Central memory CD4-positive, alpha-beta T cell (primary cell): Measurements from ENCODE around the gene OR52E4.

Experiments used
- DNase-seq: peaks from one replicate; pipeline ENCODE4 v3.0.0; 2022
- total RNA-seq, 3 experiments: gene quantifications; one replicate each; lab custom pipeline; 2026; lab: John Stamatoyannopoulos, UW

OR52E4 gene
- total RNA-seq = 0 reads per million in 3 experiments

DNA sequence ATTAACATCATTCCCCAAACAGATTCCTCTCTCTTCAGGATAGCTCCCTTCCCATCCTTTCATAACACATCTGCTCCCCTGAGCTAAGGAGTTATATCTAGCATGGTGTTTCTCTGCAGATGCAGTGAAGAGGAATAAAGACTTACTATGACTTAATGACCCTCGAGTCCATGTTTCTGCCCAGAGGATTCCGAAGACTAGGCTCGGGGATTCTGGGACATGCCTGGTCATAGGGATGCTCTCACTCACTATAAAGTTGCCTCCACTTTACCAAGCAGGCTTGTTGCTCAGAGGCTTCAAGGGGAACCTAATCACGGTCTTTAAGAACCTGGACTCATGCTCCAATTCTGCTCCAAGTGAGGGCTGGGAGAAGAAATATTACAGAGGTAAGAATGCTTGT is at the start of gene OR52E4:
Gene OR52E4, plus strand, starts transcription at position 301 of the 400 bp plus-strand sequence. CDS start 3,664 bp downstream, outside the sequence.
- DNase-seq = no peak

DNA sequence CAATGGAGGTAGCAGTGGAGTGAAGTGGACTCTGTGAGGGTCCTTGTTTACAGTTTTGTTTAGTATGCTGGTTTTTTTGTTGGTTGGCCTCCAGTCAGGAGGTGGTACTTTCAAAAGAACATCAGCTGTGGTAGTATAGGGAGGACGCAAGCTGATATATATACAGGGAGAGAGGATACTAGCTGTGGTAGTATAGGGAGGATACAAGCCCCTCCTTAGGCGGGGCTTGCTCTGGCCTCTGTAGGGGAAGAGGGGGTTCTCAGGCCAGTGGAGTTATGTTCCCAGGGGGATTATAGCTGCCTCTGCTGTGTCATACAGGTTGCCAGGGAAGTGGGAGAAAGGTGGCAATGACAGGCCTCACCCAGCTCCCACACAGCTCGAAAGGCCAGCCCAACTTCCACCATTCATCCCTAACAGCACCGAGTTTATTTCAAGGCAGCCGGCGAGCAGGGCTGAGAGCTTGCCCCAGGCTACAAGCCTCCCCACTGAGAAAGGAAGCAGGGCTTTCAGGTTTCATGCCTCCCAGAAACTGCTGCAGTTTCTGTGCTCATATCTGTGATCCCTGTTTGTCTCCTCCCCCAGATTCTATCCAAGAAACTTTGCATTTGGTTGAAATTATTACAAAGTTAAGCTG is 49.1 kb upstream of the OR52E4 start:
- no peak for DNase-seq

DNA sequence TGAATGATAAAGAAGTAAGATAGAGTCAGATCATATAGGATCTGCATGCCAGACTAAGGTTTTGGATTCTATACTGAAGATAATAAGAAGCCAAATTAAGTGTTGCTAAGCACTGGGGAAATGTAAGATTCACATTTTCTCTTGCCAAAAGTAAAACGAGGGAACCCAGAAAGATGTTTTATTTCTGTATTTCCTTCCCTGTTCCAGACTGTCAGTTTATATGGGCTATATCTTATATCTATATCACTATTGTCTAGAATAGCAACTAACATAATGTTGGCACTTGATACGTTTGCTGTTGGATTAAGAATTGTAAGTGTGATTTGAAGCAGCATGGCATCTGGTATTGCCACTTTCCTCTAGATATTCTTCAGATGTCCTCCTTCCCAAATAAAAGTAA is 47.0 kb upstream of the OR52E4 start:
- no peak for DNase-seq

DNA sequence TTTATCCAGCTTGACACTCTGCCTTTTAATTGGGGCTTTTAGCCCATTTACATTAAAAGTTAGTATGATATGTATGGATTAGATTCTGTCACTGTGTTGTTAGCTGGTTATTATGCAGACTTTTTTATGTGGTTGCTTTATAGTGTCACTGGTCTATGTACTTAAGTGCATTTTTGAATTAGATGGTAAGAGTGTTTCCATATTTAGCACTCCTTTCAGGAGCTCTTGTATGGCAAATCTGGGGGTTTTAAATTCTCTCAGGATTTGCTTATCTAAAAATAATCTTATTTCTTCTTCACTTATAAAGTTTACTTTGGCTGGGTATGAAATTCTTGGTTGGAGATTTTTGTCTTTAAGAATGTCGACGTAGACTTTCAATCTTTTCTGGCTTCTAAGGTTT is 42.7 kb upstream of the OR52E4 start:
- no peak for DNase-seq

DNA sequence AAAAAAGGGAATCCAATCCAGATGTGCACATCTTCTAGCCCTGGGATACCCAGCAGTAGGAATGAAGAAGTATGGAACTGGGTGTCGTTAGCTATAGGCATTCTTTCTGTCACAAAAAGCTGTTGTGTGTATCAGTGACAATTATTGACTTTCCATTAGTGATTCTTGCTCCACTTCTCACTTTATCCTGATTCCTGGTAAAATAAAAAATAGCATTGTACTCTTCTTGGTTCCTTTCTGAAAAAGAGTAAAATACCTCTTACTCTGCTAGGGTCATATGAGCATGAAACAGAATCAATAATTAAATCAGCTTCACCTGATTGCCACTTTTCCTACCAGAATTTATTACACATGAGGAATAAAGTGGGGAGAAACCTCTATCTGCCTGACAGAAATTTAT is 38.6 kb upstream of the OR52E4 start, which contains the start of gene OR52E6:
Gene OR52E6, minus strand, starts transcription at position 101 of the 400 bp plus-strand sequence. Its CDS starts 0 bp downstream, at position 101.
- no peak for DNase-seq

DNA sequence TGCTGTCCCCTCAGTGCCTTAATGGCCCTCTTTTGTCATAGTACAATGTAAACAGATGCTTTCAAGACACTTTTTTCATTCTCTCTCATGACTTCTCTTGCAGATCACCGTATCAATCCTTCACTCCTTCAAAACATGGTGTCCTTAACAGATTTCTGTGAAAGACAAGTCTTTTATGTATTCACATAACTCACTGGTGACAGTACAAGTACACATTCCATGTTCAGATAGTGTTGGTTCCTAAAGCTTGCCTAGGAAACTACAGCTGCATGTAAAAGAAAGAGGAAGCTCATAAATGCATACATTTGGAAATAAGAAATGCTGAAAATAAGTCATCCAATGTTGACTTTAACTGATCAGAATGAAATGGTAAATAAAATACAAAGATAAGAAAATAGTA is 33.7 kb upstream of the OR52E4 start:
- no peak for DNase-seq

DNA sequence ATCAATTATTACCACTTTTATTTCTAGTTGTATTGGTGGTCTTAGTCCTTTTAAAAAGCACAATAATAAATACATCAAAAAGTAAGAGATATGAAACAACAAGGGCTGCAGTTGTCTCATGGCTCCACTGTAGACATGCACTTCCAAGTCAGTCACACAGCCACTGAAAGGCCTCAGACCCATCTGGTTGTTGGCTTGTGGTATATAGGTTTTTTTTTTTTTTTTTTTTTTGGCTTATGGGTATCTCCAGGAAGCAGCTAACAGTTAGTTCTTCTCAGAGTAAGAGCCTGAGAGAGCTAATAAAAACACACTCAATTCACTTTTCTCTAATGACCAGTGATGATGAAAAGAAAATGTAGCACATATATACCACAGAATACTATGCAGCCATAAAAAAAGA is 32.7 kb upstream of the OR52E4 start:
- DNase-seq = no peak

DNA sequence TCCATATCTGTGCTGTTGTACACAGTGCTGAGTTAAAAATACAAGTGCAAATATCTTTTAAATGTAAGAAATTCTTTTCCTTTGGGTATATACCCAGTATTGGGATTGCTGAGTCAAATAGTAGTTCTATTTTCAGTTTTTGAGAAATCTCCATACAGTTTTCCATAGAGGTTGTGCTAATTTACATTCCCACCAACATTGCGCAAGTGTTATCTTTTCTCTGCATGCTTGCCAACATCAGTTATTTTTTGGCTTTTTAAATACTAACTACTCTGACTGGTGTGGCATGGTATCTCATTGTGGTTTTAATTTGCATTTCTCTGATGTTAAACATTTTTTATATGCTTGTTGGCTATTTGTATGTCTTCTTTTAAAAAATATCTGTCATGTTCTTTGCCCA is 29.4 kb upstream of the OR52E4 start:
- no peak for DNase-seq

DNA sequence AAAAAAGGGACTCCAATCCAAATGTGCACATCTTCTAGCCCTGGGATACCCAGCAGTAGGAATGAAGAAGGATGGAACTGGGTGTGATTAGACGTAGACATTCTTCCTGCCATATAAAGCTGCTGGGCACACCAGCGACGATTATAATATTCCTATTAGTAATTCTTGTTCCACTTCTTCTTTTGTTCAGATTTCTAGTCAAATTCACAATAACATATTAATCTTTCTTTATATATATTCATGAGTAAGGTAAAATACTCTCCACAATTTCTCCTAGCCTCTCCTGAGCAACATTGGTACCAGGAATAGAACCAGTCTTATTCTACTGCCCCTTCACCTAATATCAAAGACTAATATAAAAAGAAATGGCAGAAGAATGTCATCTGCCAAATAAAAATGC is 22.8 kb upstream of the OR52E4 start, which contains the start of gene OR52E8:
Gene OR52E8, minus strand, starts transcription at position 101 of the 400 bp plus-strand sequence. Its CDS starts 0 bp downstream, at position 101.
- DNase-seq = no peak

DNA sequence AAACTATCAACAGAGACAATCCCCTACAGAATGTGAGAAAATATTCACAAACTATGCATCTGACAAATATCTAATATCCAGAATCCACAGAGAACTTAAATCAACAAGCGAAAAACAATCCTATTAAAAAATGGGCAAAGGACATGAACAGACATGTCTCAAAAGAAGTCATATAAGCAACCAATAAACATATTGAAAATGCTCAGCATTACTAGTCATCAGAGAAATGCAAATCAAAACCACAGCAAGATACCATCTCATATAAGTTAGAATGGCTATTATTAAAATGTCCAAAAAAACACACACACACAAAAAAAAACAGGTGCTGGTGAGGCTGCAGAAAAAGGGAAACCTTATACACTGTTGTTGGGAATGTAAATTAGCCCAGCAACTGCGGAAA is 14.6 kb upstream of the OR52E4 start:
- DNase-seq = no peak

DNA sequence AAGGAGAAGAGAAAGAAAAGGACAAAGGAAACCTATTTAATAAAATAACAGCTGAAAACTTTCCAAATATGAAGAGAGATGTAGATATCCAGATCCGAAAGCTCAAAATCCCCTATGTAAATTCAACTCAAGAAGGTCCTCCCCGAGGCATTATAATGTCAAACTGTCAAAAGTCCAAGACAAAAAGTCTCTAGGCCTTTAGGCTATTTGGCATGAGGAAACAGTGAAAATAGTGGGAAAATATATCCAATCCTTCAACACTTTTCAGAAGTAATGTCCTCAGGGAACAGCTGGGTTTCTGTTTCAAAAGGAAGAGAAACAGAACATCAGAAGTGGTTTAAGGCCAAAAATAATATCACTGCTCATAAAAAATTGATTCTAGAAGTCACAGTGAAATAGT is 1.9 kb upstream of the OR52E4 start:
- DNase-seq = no peak

DNA sequence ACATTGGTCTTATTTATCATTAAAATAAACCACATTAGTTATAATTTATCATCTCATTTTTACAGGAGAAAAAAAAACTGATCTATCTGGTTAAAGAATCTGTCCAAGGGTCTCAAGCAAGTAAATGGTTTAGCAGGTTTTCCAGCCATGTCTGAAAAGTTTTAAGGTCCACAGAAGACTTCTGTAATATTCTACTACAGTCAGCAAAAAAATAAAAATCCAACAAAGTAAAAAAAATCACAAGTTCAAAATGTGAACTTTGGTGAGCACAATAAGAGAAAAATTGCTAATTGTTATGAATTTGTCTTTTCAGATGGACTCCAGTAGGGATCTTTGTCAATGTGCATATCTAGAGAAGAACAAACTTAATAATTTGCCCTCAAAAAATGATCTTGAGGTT is 1.3 kb downstream of the OR52E4 start:
- no peak for DNase-seq

DNA sequence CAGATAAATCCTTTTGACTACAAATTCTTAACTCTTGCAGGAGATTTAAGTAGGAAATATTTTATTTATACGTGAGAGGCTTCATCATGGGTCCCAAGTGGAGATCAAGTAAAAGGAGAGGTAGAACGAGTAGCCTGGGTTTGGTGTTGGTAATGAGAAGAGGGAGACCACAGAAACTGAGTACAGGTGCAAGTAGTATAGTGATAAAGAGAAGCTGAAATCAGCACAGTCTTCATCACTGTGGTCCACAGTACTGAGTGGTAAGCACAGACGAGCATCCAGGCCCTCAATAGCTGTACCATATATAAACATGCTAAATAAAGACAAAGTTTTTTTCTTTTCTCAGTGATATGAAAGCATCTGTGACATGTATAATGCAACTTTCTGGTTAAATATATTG is 6.7 kb downstream of the OR52E4 start:
- DNase-seq = no peak

DNA sequence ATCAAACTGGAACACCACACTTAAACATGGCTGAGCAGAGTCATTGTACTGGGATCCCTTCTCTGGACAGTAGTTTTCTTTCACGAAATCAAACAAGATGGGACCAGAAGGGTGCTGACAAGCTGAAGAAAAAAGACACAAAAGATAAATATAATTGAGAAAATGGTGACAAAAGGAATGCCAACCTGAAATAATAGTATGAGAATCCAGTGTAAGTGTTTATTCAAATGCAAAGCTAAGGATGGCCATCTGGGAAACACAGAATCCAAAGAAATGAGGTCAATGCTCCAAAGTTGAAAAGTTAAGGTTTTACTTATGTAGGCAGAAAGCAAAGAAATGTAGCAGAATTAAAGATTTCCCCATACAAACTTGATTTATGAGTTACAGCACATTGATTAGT is 7.2 kb downstream of the OR52E4 start:
- DNase-seq = no peak

DNA sequence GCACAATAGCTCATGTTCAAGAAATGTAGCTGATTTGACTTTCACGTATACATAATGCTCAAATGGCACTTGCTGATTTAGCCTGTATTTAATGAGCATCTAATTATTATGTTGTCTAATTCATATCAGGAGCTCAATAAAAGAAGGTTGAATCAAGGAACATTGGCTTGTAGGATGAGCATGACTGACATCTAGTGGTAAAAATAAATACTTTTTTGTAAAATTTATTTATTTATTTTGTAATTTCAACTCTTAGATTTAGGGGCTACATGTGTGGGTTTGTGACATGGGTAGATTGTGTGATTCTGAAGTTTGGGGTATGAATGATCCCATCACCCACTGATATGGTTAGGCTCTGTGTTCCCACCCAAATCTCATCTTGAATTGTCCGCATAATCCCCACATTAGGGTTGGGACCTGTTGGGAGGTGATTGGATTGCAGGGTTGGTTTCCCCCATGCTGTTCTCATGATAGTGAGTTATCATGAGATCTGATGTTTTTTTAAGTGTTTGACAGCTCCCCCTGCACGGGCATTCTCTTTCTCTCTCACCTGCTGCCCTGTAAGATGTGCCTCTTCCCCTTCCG is 10.9 kb downstream of the OR52E4 start:
- peak; percentile 0 for DNase-seq

DNA sequence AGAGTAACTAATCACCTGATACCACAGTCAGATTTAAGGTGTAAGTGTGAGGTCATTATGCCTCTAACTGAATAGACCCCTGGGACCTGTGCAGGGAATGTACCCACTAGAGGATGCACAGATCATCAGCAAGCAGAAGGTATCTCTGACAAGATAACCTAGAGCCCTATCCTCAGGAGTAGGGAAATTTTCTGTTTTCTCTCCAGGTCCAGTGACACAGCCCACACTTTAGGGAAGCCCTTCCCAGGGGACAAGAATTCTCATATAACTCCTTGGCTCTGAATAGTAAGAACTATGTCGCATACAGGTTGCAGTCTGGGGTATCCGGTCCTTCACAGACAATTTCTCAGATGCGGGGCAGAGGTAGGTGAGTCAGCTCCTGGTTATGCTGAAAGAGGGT is 12.5 kb downstream of the OR52E4 start, which contains the start of gene OR52E5:
Gene OR52E5, plus strand, starts transcription at position 301 of the 400 bp plus-strand sequence. CDS start 7,569 bp downstream, outside the sequence.
- DNase-seq = no peak

DNA sequence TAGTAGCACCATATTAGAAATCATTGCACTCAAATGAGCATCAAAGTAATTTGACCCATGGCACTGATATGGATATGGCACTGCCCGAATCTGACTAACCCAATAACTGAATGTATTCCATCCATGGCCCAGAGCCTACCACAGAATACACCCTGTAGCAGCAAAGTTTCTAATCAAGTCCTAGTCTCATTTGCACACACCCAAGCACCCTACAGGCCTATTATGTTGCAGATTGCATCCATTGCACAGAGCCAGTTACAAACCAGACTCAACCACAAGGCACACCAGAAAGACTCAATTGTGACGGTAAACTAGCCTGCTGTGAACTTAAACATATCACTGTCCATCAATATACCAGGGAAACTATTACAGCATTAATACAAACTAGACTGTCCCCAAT is 19.1 kb downstream of the OR52E4 start:
- no peak for DNase-seq

DNA sequence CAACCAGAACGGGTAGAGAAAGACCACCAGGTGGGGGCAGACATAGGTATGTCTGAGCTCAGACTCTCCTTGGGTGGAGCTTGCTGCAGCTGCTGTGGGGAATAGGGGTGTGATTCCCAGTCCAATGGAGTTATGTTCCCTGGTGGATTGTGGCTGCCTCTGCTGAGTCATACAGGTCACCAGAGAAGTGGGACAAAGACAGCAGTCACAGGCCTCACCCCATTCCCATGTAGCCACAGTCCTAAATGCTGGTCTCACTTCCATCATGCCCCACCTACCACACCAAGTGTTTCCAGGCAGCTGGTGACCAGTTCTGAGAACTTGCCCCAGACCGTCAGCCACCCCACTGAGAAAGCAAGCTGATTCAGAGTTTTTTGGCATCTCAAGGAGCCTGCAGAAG is 30.1 kb downstream of the OR52E4 start:
- DNase-seq = no peak

DNA sequence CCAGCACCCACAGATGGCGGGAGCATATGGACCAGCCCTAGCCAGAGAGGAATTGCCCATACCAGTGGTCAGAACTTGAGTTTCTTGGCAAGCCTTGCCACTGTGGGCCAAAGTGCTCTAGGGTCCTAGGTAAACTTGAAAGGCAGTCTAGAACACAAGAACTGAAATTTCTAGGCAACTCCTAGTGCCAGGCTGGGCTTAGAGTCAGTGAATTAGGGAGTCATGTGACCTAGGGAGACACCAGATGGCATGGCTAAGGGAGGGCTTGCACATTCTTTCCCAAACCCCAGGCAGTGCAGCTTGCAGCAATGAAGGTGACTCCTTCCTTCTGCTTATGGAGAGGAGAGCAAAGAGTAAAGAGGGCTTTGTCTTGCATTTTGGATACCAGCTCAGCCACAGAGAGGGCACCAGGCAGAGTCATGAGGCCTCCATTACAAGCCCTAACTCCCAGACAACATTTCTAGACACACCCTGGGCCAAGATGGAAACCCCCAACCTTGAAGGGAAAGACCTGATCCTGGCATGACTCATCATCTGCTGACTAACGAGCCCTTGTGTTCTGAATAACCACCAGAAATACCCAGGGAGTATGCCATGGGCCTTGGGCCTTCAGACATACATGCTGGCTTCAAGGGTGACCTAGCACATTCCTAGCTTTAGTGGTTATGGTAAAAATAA is 42.5 kb downstream of the OR52E4 start:
- DNase-seq = no peak

DNA sequence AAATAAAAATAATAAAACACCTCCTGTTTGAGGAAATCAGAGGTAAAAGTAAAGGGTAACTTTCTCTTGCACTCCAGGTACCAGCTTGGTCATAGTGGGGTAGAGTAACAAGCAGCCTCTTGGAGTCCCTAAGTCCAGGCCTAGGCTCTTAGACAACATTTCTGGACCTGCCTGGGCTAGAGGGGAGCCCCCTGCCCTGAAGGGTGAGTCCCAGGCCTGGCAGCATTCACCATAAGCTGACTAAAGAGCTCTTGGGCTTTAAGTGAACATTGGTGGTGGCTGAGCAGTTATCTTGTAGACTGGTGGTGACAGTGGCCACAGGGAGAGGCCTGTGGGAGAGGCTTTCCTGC is 43.0 kb downstream of the OR52E4 start:
- DNase-seq = no peak

DNA sequence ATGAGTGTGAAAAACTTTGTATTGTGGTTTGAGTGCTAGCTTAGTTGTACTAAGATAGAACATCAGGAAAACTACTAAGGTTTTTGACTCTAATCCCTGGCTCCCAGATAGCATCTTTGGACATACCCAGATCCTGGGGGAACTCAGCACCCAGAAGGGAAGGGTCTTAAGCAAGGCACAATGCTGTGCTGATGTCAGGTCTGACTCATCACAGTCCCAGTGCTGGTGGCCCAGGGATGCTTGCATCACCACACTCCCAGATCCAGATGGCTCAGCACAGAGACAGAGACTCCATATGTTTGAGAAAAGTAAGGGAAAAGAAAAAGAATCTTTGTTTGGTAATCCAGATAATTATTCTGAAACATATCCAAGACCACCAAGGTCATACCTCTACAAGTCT is 43.4 kb downstream of the OR52E4 start:
- DNase-seq = no peak

DNA sequence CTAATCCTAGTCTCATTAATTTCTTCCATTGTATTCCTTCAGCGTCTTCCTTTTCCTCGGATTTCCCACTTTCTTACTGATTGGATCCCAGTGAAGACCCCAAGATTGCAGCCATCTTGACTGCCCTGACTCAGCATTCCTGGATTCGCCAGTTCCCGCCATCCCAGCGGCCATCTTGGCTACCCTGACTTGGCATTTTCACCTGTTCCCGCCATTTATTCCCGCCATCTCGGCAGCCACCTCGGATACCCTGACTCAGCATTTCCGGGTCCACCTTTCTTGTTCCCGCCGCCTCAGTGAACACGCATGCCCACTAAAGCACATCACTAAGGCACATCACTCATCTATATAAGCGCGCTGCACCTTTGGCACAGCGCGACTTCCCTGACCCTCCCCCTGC is 47.8 kb downstream of the OR52E4 start:
- DNase-seq = no peak

DNA sequence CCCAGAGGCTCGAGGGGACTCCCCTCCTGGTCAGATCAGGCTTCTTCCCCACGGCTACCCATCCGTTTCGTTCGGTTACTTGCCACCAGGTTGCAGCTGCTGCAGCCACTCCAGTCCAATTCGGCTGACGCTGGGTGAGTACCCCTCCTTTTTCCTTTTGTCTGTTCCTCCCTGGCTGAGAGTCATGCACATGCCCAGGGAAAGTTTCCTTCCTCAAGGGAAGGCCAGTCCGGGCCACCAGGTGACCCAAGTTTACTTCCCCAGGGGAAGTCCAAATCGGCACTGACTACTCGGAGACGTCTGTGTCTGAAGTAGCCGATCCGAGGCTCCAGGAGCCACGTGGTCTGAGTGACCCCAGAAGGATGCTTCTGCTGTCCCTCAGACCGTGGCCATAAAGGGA is 48.4 kb downstream of the OR52E4 start:
- no peak for DNase-seq
